Fibroblast of villous mesenchyme (primary cell): ENCODE data around the gene ACVR1. TPM values are rescaled to one million over a fixed set of nuclear protein-coding genes. Genes with fewer than 3 reads are reported as not detected.
A peak's percentile ranks its signal among the peaks of the same experiment; 100 is the strongest.

Source experiments
- DNase-seq: peaks from one replicate; pipeline ENCODE4 v3.0.0-alpha.2; 2010; ENCODE audit warnings: low read depth
- H3K4me3 ChIP-seq: 2 replicates; pipeline ENCODE4 v1.5.1; 2011; ENCODE audit warnings: low read depth, mild to moderate bottlenecking, low read length
- total RNA-seq: library from RNA; depleted of rRNA; stranded (reverse); fragments of >200 nt; gene quantifications from 2 replicates; pipeline ENCODE4 v1.2.3, GENCODE V29; 2012
- TF ChIP-seq, protein P1 (sequence below): IDR thresholded peaks from 2 replicates; pipeline ENCODE4 v1.5.1; 2012; ENCODE audit warnings: low read depth, mild to moderate bottlenecking, low read length; ENCODE audit not compliant: insufficient read depth

Gene ACVR1
- total RNA-seq: 38.7 and 44.9 TPM in 2 replicates

DNA sequence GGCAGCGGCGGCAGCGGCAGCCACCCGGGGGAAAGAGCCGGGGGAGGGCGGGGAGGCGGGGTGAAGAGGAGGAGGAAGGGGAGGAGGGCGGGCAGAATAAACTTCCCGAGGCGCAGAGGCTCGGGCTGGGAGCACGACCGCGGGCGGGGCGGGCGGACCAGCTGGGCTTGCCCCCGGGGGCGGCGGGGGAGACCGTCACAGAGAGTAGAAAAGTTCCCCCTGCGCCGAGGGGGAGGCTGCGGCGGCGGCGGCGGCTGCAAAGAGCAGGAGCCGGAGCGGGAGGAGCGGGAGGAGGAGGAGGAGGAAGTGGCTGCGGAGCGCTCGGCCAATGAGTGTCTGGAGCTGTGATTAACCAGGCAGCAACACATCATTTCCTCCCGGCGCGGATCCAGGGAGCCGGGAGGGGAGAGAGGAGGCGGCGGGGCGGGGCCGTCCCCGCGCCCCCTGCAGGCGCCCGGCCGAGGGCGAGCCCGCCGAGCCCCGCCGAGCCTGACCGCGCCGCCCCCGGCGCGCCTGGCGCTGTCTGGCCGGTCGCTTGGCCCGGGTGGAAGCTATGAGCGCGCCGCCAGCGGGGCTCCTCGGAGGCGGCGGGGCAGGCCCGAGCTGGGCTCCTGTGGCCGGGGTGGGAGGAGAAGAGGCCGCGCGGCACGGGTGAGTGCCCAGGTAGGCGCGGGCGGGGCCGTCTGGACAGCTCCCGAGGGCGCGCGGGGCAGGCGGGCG is at the start of gene ACVR1:
TSS of gene ACVR1 (minus strand) at position 265 of the 720 bp plus-strand sequence. CDS start 76,837 bp downstream, outside the sequence.
- peak within 1 kb of the TSS; percentile 81 for H3K4me3 ChIP-seq
- peak; percentile 97 for DNase-seq
- TF ChIP-seq, protein P1, sequence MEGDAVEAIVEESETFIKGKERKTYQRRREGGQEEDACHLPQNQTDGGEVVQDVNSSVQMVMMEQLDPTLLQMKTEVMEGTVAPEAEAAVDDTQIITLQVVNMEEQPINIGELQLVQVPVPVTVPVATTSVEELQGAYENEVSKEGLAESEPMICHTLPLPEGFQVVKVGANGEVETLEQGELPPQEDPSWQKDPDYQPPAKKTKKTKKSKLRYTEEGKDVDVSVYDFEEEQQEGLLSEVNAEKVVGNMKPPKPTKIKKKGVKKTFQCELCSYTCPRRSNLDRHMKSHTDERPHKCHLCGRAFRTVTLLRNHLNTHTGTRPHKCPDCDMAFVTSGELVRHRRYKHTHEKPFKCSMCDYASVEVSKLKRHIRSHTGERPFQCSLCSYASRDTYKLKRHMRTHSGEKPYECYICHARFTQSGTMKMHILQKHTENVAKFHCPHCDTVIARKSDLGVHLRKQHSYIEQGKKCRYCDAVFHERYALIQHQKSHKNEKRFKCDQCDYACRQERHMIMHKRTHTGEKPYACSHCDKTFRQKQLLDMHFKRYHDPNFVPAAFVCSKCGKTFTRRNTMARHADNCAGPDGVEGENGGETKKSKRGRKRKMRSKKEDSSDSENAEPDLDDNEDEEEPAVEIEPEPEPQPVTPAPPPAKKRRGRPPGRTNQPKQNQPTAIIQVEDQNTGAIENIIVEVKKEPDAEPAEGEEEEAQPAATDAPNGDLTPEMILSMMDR: peak; percentile 17

DNA sequence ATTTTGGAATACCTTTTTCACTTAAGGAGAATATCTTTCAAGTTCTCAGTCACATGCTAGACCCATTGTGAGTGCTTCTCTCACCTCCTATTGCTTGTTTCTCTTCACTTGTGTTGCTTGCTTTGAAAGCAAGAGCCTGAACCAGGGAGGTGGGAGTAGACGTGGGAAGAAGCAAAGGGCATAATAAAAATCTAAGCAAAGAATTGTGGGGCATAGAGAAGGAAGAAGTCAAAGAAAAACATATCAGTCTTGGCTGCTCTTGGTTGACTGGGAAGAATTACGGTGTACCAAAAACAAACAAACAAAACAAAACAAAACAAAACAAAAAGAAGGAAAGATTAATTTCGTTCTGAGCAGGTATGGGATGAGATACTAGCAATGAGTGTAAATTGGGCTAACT is 48.9 kb upstream of the ACVR1 start:
- TF ChIP-seq, protein P1: no peak
- no peak for DNase-seq
- no peak overlapping the region for H3K4me3 ChIP-seq

DNA sequence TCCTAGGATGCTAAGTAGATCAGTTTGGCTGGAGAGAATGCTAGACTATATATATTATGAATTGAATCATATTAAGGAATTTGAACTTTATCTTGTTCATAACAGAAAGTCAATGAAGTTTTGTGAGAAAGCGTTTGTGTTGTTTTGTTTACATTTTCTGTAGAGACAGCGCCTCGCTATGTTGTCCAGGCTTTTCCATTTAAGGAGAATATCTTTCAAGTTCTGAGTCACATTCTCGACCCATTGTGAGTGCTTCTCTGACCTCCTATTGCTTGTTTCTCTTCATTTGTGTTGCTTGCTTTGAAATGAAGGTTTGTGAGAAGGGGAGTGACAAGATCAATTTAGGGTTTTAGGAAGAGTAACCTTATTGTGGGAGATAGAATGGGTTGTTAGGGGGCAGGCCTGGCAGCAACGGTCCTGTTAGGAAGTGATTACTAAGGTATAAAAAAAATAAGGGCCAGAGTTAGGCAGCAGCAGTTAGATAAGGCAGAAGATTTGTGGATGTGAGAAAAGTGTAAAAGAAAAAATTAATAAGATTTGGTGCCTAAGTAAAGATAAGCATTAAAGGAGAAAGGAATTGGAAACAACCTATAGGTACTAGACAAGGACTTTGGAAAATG is 47.6 kb upstream of the ACVR1 start:
- TF ChIP-seq, protein P1: no peak

DNA sequence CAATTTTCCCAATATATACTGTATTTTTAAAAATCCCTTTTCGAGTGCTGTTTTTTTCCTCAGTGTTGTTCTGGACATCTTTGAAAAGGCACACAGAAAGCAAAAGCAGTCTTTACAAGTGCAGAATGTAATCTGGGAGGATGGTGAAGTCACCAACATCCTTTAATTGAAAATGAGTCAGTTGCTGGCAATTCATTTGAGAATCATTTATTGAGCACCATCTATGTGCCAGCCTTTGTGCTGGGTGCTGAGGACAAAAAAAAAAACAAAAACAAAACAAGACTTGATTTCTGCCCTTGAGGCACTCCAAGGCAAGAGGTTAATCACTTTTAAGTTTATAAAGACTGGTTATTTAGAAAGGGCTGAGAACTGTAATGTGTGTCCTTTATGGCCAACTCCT is 46.7 kb upstream of the ACVR1 start:
- TF ChIP-seq, protein P1: no peak
- DNase-seq: no peak
- H3K4me3 ChIP-seq: no peak overlapping the region

More for the DNA sequence above, 47.6 kb upstream of the ACVR1 start:
- DNase-seq: peak; percentile 59
- H3K4me3 ChIP-seq: no peak overlapping the region

DNA sequence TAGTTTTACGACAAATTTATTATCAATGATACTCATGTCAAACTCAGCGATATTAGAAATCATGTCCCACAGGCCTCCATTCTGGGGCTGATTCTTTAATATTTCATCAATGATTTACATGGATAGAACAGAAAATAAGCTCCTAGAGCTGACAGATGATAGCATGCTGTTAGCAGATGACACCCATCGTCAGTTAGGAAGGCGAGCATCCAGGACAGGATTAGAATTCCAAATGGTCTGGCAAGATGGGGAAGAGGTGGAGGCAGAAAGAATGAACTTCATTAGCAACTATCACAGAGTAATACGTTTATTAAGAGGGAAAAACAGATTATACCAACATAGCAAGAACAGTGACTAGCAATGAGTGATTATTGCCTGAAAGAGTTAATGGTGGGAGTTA is 46.2 kb upstream of the ACVR1 start:
- no peak for DNase-seq
- TF ChIP-seq, protein P1: no peak
- no peak overlapping the region for H3K4me3 ChIP-seq

DNA sequence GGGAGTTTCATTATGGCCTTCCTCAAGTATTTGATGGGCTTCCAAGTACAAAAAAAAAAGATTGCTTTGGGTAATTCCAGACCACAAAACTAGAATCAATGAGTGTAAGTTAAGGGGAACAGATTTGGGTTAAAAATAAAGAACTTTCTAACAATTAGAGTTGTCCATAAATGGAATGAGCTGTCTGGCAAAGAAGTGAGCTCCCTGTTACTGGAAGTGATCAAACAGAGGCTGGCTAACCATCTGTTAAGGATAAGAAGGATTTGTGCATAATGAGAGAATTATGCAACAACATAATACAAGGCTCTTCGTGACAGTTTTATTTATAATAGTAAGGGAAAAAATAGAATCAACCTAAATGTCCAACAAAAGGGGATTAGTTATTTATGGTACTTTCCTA is 44.6 kb upstream of the ACVR1 start:
- no peak overlapping the region for H3K4me3 ChIP-seq
- DNase-seq: no peak
- TF ChIP-seq, protein P1: no peak
